ENCODE data around the gene MEI4. TPM values are rescaled to one million over a fixed set of nuclear protein-coding genes. Genes with fewer than 3 reads are reported as not detected.
"Not testable (repeated sequence)": the region's sequence is repeated elsewhere in the genome, so short reads cannot be mapped to it uniquely, and the experiment has no call there.

Gene MEI4
- total RNA-seq, 2 experiments from 2014 or later: not detected

DNA sequence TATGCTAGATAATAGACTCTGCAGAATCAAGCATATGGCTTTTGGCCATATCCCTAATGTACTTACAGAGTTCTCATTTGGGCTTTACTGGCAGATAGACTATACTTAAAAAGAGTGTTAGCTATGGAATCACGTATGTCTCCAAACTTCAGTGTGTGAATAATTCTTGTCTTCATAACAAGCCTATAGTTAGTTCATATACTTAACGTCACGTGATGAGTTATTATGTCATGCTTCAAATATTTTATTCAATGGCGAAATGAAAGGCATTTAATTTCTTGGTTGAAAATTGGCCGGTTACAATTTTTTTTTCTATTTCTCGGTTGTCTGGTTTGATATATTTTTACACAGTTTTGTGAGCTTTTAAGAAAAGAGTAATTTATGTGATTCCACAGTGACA, 62.7 kb downstream of the MEI4 start:
- POLR2A ChIA-PET: no interaction called here
- no peaks in the 10 kb centered on the region for H3K9me3 Mint-ChIP-seq
- H3K4me1 Mint-ChIP-seq: no peaks in the 10 kb centered on the region
- no peak overlapping the region for H3K27ac Mint-ChIP-seq
- no peaks in the 10 kb centered on the region for H3K27me3 Mint-ChIP-seq
- DNase-seq (no peak), ATAC-seq (ENCODE audit: low read depth) (no peak)
- no peaks in the 10 kb centered on the region for H3K36me3 Mint-ChIP-seq
- no peak overlapping the region for H3K4me3 Mint-ChIP-seq

DNA sequence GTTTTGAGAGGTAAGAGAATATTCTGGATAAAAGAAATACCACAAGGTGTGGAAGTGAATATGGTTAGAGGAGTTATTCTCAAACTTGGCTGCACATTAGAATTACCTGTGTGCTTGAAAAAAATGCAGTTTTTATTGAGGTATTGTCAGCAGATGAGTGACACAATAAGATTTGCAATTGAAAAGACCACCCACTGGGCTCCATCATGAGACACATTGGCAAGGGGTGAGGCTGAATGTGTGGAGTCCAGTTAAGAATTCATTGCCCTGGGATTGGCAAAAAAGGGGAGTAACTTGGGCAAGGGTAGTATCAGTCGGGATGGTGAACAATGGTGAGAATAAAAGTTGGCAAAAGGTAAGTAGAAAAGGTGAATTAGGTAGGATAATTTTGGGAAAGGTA, 63.5 kb downstream of the MEI4 start:
- Mint-ChIP-seq H3K4me1 (no peaks in the 10 kb centered on the region), H3K27ac (no peak overlapping the region), H3K9me3 (no peaks in the 10 kb centered on the region), H3K27me3 (no peaks in the 10 kb centered on the region), H3K36me3 (no peaks in the 10 kb centered on the region), H3K4me3 (no peak overlapping the region)
- DNase-seq: no peak
- no peak for ATAC-seq (ENCODE audit: low read depth)
- POLR2A ChIA-PET: no interaction called here

DNA sequence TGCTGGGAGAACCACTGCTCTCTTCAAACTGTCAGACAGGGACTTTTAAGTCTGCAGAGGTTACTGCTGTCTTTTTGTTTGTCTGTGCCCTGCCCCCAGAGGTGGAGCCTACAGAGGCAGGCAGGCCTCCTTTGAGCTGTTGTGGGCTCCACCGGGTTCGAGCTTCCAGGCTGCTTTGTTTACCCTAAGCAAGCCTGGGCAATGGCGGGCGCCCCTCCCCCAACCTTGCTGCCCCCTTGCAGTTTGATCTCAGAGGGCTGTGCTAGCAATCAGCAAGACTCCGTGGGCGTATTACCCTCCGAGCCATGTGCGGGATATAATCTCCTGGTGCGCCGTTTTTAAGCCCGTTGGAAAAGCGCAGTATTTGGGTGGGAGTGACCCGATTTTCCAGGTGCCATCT, 83.2 kb downstream of the MEI4 start:
- H3K4me1 Mint-ChIP-seq; H3K27me3 Mint-ChIP-seq; H3K27ac Mint-ChIP-seq; H3K36me3 Mint-ChIP-seq; ATAC-seq (ENCODE audit: low read depth); H3K4me3 Mint-ChIP-seq; POLR2A ChIA-PET; DNase-seq: not testable (repeated sequence)
- H3K9me3 Mint-ChIP-seq: peaks cover 11% of the 10 kb centered on the region

DNA sequence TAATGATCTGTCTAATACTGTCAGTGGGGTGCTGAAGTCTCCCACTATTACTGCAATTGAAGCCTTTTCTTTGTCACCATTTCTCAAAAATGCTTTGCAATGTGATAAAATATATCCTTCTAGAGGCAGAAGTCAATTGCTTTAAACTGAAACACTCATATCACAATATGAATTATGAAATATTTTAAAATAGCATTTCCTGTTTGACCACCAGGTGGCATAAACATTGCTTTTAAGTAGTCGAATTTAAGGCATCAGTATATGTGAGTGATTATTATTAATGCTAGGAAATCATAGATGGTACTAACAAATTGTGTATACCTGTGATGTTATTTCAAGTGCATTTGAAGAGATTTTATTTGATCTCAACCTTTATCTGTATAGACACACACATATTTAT, 87.5 kb downstream of the MEI4 start:
- no peaks in the 10 kb centered on the region for H3K27me3 Mint-ChIP-seq
- ATAC-seq (ENCODE audit: low read depth) (no peak), DNase-seq (no peak)
- no peak overlapping the region for H3K27ac Mint-ChIP-seq
- H3K9me3 Mint-ChIP-seq: no peaks in the 10 kb centered on the region
- no peaks in the 10 kb centered on the region for H3K4me1 Mint-ChIP-seq
- POLR2A ChIA-PET: no interaction called here
- H3K36me3 Mint-ChIP-seq: no peaks in the 10 kb centered on the region
- no peak overlapping the region for H3K4me3 Mint-ChIP-seq

DNA sequence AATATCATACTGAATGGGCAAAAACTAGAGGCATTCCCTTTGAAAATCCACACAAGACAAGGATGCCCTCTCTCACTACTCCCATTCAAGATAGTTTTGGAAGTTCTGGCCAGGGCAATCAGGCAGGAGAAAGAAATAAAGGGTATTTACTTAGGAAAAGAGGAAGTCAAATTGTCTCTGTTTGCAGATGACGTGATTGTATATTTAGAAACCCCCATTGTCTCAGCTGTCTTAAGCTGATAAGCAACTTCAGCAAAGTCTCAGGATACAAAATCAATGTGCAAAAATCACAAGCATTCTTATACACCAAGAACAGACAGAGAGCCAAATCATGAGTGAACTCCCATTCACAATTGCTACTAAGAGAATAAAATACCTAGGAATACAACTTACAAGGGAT, 99.3 kb downstream of the MEI4 start:
- H3K4me1 Mint-ChIP-seq; DNase-seq; H3K36me3 Mint-ChIP-seq; H3K27ac Mint-ChIP-seq; H3K27me3 Mint-ChIP-seq; H3K4me3 Mint-ChIP-seq; H3K9me3 Mint-ChIP-seq; POLR2A ChIA-PET; ATAC-seq (ENCODE audit: low read depth): not testable (repeated sequence)

DNA sequence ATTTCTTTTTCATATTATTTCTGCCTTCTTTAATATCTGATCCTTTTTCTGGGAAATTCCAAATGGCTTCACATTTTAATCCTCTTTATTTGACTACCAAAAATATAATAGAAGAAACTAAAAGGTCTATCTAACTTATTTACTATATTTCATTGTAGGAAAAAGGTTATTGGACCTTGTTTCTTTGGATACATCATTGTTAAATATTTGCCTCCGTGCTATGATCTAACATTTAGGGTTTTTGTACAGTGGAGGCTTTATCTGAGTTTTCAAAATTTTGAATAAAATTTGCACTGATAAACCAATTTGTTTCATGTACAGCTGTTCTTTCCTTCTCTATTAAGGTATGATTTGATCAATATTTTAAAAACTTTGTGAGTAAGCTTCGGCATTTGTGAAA, 109.5 kb downstream of the MEI4 start:
- no peak overlapping the region for H3K27ac Mint-ChIP-seq
- no peak overlapping the region for H3K4me3 Mint-ChIP-seq
- DNase-seq: no peak
- H3K36me3 Mint-ChIP-seq: no peaks in the 10 kb centered on the region
- H3K4me1 Mint-ChIP-seq: no peaks in the 10 kb centered on the region
- H3K27me3 Mint-ChIP-seq: no peaks in the 10 kb centered on the region
- POLR2A ChIA-PET: no interaction called here
- ATAC-seq (ENCODE audit: low read depth): no peak
- H3K9me3 Mint-ChIP-seq: no peaks in the 10 kb centered on the region

DNA sequence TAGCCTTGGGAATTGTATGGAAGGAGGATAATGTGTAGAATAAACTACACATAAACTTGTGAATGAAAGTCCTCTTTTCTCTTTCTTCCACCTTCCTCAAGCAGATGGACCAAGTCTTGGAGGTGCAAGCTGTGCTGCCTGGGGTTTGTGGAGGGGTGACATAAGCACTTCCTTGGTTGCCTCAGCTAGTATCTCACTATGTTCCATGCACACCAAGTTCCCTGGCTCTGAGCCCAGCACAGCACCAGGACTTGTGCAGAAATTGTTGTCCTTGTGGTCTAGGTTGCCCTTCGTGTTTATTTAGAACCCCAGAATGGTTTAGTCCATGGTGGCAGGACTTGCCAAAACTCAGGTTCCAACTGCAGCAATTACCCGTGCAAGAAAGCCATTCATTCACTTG, 110.3 kb downstream of the MEI4 start:
- no peak for ATAC-seq (ENCODE audit: low read depth)
- no peaks in the 10 kb centered on the region for H3K27me3 Mint-ChIP-seq
- no peak overlapping the region for H3K4me3 Mint-ChIP-seq
- H3K36me3 Mint-ChIP-seq: no peaks in the 10 kb centered on the region
- H3K4me1 Mint-ChIP-seq: no peaks in the 10 kb centered on the region
- no peak overlapping the region for H3K27ac Mint-ChIP-seq
- DNase-seq: no peak
- POLR2A ChIA-PET: no interaction called here
- no peaks in the 10 kb centered on the region for H3K9me3 Mint-ChIP-seq

DNA sequence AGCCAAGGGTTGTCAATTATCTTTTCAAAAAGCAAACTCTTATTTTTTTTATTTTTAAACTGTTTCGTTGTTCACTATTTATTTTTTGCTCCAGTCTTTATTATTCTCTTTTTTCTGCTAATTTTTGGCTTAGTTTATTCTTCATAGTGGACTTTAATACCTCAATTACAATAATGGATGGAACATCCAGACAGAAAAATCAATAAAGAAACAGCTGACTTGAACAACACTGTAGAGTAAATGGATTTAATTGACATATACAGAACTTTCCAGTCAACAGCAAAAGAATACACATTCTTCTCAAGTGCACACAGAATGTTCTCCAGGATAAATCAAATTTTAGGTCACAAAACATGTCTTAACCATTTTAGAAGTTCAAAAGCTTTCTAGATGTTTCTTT, 111.5 kb downstream of the MEI4 start:
- no peaks in the 10 kb centered on the region for H3K36me3 Mint-ChIP-seq
- H3K27ac Mint-ChIP-seq: no peak overlapping the region
- no peaks in the 10 kb centered on the region for H3K27me3 Mint-ChIP-seq
- H3K9me3 Mint-ChIP-seq: no peaks in the 10 kb centered on the region
- DNase-seq (no peak), ATAC-seq (ENCODE audit: low read depth) (no peak)
- no peaks in the 10 kb centered on the region for H3K4me1 Mint-ChIP-seq
- no peak overlapping the region for H3K4me3 Mint-ChIP-seq
- POLR2A ChIA-PET: no interaction called here

DNA sequence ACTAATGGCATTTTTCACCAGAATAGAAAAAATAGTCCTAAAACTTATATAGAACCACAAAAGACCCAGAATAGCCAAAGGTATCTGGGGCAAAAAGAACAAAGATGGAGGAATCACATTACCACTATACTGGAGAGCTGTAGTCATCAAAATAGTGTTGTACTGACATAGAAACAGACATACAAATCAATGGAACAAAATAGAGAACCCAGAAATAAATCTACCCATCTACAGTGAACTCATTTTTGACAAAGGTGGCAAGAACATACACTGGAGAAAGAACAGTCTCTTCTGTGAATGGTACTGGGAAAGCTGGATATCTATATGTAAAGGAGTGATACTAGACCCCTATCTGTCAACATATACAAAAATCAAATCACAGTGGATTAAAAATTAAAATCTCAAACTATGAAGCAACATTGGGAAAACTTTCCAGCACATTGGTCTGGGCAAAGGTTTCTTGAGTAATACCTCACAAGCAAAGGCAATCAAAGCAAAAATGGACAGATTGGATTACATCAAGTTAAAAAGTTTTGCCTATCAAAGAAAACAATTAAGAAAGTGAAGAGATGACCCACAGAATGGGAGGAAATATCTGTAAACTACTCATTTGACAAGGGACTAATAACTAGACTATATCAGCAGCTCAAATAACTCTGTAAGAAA, 120.5 kb downstream of the MEI4 start:
- no peaks in the 10 kb centered on the region for H3K27me3 Mint-ChIP-seq
- peaks cover 2% of the 10 kb centered on the region for H3K4me1 Mint-ChIP-seq
- POLR2A ChIA-PET: no interaction called here
- no peak for DNase-seq
- no peak for ATAC-seq (ENCODE audit: low read depth)
- H3K4me3 Mint-ChIP-seq: no peak overlapping the region
- H3K36me3 Mint-ChIP-seq: peaks cover 1% of the 10 kb centered on the region
- H3K9me3 Mint-ChIP-seq: peaks cover 14% of the 10 kb centered on the region
- H3K27ac Mint-ChIP-seq: no peak overlapping the region

DNA sequence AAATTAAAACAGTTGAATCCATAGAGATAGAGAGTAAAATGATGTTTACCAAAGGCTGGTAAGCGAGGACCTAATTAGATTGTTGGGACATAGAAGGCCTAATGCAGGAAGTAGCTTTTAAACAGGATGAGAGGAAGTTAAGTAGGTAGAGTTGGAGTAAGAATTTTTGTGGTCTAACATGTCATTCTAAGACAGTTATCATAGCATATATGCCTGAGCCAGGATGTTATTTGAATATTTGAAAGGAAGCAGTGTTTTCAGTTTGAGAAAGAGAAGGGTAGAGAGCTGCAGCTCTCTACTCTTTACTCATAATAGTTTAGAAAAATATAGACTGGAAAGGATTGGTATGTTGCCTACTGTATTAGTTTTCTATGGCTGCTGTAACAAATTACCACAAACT, 121.6 kb downstream of the MEI4 start:
- POLR2A ChIA-PET: no interaction called here
- Mint-ChIP-seq H3K9me3 (peaks cover 14% of the 10 kb centered on the region), H3K36me3 (peaks cover 1% of the 10 kb centered on the region), H3K27ac (peak overlapping the region; percentile 7), H3K4me3 (no peak overlapping the region), H3K4me1 (peaks cover 2% of the 10 kb centered on the region), H3K27me3 (no peaks in the 10 kb centered on the region)
- ATAC-seq (ENCODE audit: low read depth) (no peak), DNase-seq (no peak)

DNA sequence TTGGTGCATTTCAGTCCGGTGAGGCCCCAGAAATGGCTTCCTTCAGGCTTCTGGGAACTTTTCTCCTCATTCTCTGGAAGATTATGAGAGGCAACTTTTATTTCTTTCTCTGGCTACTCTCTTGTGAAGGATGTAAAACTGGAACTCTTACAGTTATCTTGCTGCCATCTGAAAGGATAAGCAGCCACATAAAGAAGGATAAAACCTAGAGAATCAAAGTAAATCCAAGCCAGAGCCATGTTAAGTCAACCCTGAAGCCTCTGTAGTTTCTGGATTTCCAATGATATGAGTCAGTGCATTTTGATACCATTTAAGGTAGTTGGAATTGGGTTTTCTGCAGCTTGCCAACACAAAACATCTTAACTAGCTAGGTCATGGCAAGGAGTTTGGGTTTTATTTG, 123.6 kb downstream of the MEI4 start:
- H3K27ac Mint-ChIP-seq: no peak overlapping the region
- ATAC-seq (ENCODE audit: low read depth) (no peak), DNase-seq (no peak)
- POLR2A ChIA-PET: no interaction called here
- H3K36me3 Mint-ChIP-seq: peaks cover 1% of the 10 kb centered on the region
- H3K4me1 Mint-ChIP-seq: peaks cover 2% of the 10 kb centered on the region
- no peaks in the 10 kb centered on the region for H3K27me3 Mint-ChIP-seq
- H3K4me3 Mint-ChIP-seq: no peak overlapping the region
- peaks cover 13% of the 10 kb centered on the region for H3K9me3 Mint-ChIP-seq

DNA sequence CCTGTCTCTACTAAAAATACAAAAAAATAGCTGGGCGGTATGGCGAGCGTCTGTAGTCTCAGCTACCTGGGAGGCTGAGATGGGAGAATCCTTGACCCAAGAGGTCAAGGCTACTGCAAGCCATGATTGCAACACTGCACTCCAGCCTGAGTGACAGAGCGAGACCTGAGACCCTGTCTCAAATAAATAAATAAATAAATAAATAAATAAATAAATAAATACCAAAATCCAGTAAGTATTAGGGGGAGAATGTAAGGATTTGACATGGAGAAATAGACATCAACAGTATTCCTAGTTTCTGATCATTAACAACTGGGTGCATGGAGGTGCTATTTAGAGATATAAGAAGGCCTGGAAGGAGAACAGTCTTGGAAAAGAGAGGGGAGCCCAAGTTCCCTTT, 125.7 kb downstream of the MEI4 start:
- H3K9me3 Mint-ChIP-seq: peaks cover 11% of the 10 kb centered on the region
- no peaks in the 10 kb centered on the region for H3K27me3 Mint-ChIP-seq
- H3K36me3 Mint-ChIP-seq: peaks cover 1% of the 10 kb centered on the region
- H3K4me3 Mint-ChIP-seq: no peak overlapping the region
- POLR2A ChIA-PET: no interaction called here
- H3K4me1 Mint-ChIP-seq: peaks cover 2% of the 10 kb centered on the region
- H3K27ac Mint-ChIP-seq: no peak overlapping the region
- DNase-seq: no peak
- no peak for ATAC-seq (ENCODE audit: low read depth)

DNA sequence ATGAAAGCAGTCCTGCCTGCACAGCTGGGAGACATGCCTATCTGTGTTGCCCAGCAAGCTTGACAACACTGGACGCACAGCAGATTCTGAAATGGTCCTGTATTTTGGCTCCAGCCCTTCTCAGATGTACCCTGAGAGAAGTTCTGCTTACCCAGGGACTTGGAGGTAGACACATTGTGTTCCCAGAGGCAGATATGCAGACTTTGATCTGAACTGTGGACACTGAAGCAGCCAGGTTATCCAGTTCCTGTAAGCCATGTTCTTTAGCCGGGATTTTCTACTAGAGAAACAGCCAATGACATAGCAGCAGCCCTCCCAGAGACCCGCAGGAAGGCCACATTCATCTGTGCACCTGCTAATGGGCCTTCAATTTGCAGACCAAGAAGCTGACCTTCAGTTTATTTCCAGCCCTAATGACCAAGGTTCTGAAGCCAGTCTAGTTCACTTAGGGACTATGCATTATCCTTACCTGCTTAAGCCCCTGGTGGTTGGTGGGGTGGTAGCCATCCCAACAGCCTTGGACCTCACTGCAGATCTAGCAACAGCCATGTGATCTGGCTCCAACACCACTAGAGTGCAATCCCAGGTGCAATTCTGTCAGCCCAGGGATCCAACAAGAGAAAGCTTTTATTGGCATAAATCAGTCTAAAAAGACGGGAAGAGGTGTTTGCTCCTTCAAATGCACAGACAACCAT, 134.2 kb downstream of the MEI4 start:
- Mint-ChIP-seq H3K27me3 (no peaks in the 10 kb centered on the region), H3K4me3 (no peak overlapping the region), H3K27ac (no peak overlapping the region), H3K9me3 (peaks cover 4% of the 10 kb centered on the region), H3K36me3 (no peaks in the 10 kb centered on the region), H3K4me1 (no peaks in the 10 kb centered on the region)
- POLR2A ChIA-PET: no interaction called here
- DNase-seq (no peak), ATAC-seq (ENCODE audit: low read depth) (no peak)

DNA sequence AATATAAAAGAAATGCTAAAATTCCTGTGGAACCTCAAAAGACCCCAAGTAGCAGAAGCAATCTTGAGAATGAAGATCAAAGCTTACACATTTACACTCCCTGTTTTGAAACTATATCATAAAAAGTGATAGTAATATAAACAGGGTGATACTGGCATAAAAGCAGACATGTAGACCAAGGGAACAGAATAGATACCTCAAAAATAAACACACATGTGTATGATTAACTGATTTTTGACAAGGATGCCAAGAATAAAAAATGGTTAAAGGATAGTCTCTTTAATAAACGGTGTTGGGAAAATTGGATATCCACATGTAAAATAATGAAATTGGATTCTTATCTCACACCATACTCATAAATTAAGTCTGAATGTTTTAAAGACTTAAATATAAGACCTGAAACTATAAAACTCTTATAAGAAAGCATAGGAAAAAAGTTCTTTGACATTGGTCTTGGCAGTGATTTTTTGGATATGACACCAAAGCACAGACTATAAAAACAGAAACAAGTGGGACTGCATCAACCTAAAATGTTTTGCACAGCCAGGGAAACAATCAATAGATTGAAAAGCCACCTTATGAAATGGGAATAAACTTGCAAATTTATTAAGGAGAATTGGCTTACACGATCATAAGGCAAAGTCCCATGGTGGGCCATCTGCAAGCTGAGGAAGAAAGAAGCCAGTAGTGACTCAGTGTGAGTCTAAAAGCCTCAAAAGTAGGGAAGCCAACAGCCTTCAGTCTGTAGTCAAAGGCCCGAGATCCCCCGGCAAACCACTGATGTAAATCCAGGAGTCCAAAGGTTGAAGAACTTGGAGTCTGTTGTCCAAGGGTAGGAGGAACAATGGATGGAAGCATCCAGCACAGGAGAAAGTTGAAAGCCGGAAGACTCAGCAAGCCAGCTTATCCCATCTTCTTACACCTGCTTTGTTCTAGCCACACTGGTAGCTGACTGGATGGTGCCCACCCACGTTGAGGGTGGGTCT, 144.3 kb downstream of the MEI4 start:
- Mint-ChIP-seq H3K27me3 (no peaks in the 10 kb centered on the region), H3K4me1 (no peaks in the 10 kb centered on the region), H3K36me3 (no peaks in the 10 kb centered on the region), H3K4me3 (no peak overlapping the region), H3K27ac (no peak overlapping the region), H3K9me3 (peaks cover 6% of the 10 kb centered on the region)
- no peak for DNase-seq
- no peak for ATAC-seq (ENCODE audit: low read depth)
- POLR2A ChIA-PET: no interaction called here

All from activated naive CD8-positive, alpha-beta T cell treated with anti-CD3 and anti-CD28 coated beads, Interleukin-2, amount 10 ng/mL, durations not matched to agents 7 days and 5 days (primary cell).